CD4-positive, alpha-beta T cell treated with Interleukin-4 for 1 hour (primary cell): ENCODE results near the gene POU2F2.
"Not testable (repeated sequence)": the region's sequence is repeated elsewhere in the genome, so short reads cannot be mapped to it uniquely, and the experiment has no call there.

Experiments
- DNase-seq, 2 donors: peaks; one replicate each; pipeline ENCODE4 v3.0.0-alpha.2; 2020 to 2022

The POU2F2 gene

GRCh38 chr19:42053037-42053935 lies 79.0 kb downstream of the POU2F2 start:
- no peak for DNase-seq

- no peak for DNase-seq
Measured at GRCh38 chr19:42052241-42052863, 79.9 kb downstream of the POU2F2 start.

- DNase-seq, result no peak
Measured at GRCh38 chr19:42051166-42052115, 80.8 kb downstream of the POU2F2 start.

- peak in 1 of 2 donors; percentile 14 for DNase-seq
Measured at GRCh38 chr19:42048992-42049391, 83.3 kb downstream of the POU2F2 start.

GRCh38 chr19:42045575-42045974 lies 86.7 kb downstream of the POU2F2 start:
- DNase-seq, result no peak

GRCh38 chr19:42042455-42043170 lies 89.6 kb downstream of the POU2F2 start:
- no peak for DNase-seq

GRCh38 chr19:42040491-42040890 lies 91.8 kb downstream of the POU2F2 start:
- not testable (repeated sequence) for DNase-seq

GRCh38 chr19:42040031-42040430 lies 92.2 kb downstream of the POU2F2 start:
- DNase-seq, result no peak

- DNase-seq, result no peak
Measured at GRCh38 chr19:42038666-42039065, 93.6 kb downstream of the POU2F2 start.

- DNase-seq, result no peak
Measured at GRCh38 chr19:42037649-42038048, 94.6 kb downstream of the POU2F2 start.
